ENCODE results near the gene TINAGL1. TPM values are rescaled to one million over a fixed set of nuclear protein-coding genes. Genes with fewer than 3 reads are reported as not detected.

TINAGL1 gene
- total RNA-seq, 6 experiments from 2014 or later = 10.1 to 40.4 (median 30.2) TPM

DNA sequence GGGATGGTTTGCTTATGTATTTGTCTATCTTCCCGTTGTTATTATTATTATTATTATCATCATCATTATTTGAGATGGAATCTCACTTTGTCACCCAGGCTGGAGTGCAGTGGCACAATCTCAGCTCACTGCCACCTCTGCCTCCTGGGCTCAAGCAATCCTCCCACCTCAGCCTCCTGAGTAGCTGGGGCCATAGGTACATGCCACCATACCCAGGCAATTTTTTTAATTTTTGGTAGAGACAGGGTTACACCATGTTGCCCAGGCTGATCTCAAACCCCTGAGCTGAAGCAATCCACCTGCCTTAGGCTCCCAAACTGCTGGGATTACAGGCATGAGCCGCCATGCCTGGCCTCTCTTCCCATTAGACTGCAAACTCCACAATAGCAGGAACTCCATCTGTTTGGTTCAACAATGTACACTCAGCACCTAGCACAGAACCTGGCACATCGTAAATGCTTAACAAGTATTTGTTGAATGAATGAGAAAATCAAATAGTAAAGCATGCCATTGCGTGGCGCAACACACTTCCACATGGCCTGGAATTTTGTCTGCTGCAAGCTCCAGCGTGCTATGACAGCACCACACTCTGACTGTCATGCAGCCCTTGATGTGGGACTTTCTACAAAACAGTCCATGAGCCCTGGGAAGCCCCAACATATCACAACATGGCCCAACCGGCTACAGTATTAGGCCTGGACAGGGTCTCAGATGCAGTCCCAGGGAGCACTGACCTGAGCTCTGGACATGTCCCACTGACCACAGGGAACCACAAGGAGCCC, 3.8 kb upstream of the TINAGL1 start:
- intact Hi-C loops (cut with DNase I) = no loop called here
- 45% methylated on average over 6 of the region's 7 CpGs for WGBS (ENCODE audit: insufficient coverage, low coverage, low lambda C conversion rate, missing lambda C conversion rate)
- ATAC-seq (peak in 3 of 4 donors; percentile 10 to 52 (median 39)), DNase-seq (no peak)
- no peaks in the 10 kb centered on the region for H3K36me3 ChIP-seq
- TF ChIP-seq POLR2A (IDR thresholded peaks at IDR 0.05) = peak; percentile 11
- TF ChIP-seq, protein P1, sequence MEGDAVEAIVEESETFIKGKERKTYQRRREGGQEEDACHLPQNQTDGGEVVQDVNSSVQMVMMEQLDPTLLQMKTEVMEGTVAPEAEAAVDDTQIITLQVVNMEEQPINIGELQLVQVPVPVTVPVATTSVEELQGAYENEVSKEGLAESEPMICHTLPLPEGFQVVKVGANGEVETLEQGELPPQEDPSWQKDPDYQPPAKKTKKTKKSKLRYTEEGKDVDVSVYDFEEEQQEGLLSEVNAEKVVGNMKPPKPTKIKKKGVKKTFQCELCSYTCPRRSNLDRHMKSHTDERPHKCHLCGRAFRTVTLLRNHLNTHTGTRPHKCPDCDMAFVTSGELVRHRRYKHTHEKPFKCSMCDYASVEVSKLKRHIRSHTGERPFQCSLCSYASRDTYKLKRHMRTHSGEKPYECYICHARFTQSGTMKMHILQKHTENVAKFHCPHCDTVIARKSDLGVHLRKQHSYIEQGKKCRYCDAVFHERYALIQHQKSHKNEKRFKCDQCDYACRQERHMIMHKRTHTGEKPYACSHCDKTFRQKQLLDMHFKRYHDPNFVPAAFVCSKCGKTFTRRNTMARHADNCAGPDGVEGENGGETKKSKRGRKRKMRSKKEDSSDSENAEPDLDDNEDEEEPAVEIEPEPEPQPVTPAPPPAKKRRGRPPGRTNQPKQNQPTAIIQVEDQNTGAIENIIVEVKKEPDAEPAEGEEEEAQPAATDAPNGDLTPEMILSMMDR (IDR thresholded peaks at IDR 0.05) = no peak
- no peaks in the 10 kb centered on the region for H3K9me3 ChIP-seq
- H3K4me1 ChIP-seq = peaks cover 0 to 8% (median 2%) of the 10 kb centered on the region in 4 donors
- H3K27me3 ChIP-seq = no peaks in the 10 kb centered on the region
- H3K4me3 ChIP-seq = no peak overlapping the region
- peak overlapping the region in 2 of 3 donors; percentile 25 to 70 for H3K27ac ChIP-seq

DNA sequence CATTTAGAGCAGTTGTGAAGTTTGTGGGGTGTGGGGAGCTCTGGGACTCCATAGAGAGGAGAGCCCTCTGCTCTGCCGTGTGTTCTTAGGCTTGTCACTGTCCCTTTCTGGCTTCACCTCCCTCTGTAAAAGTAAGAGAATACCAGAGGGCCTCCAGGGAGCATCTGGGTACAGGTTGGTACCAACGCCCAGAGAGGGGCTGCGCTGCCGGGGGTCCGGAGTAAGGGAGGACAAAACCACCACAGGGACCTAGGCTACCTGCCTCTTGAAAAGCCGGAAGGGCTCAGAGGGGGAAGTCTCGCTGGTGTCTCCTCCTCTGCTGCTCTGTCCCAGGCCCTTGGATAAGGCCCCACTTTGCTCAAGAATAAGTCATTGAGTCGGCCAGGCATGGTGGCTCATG, 3.1 kb upstream of the TINAGL1 start:
- intact Hi-C loops (cut with DNase I) = no loop called here
- H3K27me3 ChIP-seq = no peaks in the 10 kb centered on the region
- H3K27ac ChIP-seq = peak overlapping the region; percentile 25 to 70 (median 25)
- H3K4me3 ChIP-seq = no peak overlapping the region
- H3K4me1 ChIP-seq = peaks cover 0 to 8% (median 2%) of the 10 kb centered on the region in 4 donors
- WGBS (ENCODE audit: insufficient coverage, low coverage, low lambda C conversion rate, missing lambda C conversion rate) = 61% methylated on average over 2 of the region's 8 CpGs
- DNase-seq (no peak), ATAC-seq (no peak)
- no peaks in the 10 kb centered on the region for H3K9me3 ChIP-seq
- TF ChIP-seq, protein P1 (IDR thresholded peaks at IDR 0.05) = no peak
- TF ChIP-seq POLR2A (IDR thresholded peaks at IDR 0.05) = no peak
- H3K36me3 ChIP-seq = no peaks in the 10 kb centered on the region

DNA sequence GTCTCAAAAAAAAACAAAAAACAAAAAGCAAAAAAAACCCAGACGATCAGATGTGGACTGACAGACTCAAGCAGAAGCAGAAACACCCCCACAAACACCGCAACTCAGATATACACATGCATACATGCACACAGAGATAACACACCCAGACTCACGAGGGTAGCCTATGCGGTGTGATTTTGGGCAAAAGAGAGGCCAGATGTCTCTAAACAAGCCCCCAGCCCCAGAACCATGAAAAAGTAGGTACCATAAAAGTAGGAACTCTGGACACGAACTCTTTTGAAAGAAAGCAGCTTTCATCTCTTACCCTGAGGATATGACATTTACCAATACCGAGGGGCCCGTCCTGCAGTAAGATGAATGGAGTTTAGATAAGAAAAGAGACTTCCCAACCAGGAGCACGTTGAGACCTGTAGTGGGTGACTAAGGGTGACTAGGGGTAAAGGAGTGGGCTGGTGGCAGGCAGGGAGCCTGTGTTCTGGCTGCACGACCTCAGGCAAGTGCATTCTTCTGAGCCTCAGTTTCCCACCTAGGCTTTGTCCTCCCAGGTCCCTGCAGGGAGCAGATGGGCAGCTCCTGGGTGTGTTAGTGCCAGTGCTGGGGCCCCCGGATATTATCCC, 1.5 kb upstream of the TINAGL1 start:
- Histone ChIP-seq H3K36me3 (no peaks in the 10 kb centered on the region), H3K27ac (peak overlapping the region in 1 of 3 donors; percentile 5), H3K27me3 (no peaks in the 10 kb centered on the region), H3K9me3 (no peaks in the 10 kb centered on the region), H3K4me1 (peaks cover 0 to 8% (median 2%) of the 10 kb centered on the region in 4 donors), H3K4me3 (no peak overlapping the region)
- DNase-seq (no peak), ATAC-seq (no peak)
- intact Hi-C loops (cut with DNase I) = no loop called here
- 65% methylated on average over 8 of the region's 10 CpGs for WGBS (ENCODE audit: insufficient coverage, low coverage, low lambda C conversion rate, missing lambda C conversion rate)
- TF ChIP-seq POLR2A (IDR thresholded peaks at IDR 0.05) = no peak
- TF ChIP-seq, protein P1 (IDR thresholded peaks at IDR 0.05) = no peak

DNA sequence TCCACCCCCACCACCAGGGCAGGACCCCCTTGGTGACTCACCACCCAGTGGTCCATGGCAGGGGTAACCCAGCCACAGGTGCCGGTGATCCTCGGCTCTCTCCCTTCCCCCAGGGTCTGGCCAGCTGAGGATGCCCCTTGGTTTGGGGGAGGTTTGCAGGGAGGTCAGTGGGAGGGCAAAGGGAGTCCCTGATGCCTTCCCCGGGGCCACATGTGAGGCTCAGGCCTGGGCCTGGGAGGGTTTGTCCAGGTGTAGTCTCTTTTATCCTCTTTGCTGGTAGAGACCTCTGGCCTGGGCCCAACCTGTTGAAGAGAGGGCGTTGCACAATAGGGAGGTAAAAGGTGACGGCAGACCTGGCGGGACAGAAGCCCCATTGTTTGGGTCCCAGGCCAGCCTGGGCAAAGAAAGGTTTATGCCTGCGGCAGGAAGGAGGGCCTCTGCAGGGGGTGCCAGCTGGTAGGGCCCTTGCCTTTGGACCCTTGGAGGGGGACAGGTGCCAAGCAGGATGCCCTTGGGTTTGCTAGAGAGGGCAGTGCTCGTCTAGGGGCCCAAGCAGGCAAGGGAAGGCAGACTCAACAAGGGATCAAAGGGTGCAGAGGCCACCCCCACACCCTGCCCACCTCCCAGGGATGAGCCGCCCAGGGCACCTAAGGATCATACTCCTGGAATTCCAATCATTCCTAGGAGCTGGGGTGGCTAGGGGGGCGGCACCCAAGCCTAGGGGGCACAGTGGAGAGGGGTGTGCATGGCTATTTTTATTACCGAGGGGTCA, 760 bp upstream of the TINAGL1 start:
- intact Hi-C loops (cut with DNase I) = no loop called here
- Histone ChIP-seq H3K9me3 (no peaks in the 10 kb centered on the region), H3K36me3 (no peaks in the 10 kb centered on the region), H3K27ac (peak overlapping the region; percentile 5 to 33 (median 20)), H3K4me3 (no peak overlapping the region), H3K27me3 (no peaks in the 10 kb centered on the region), H3K4me1 (peaks cover 0 to 8% (median 2%) of the 10 kb centered on the region in 4 donors)
- peak; percentile 59 to 81 (median 73) for DNase-seq
- WGBS (ENCODE audit: insufficient coverage, low coverage, low lambda C conversion rate, missing lambda C conversion rate) = 36% methylated on average over 2 of the region's 11 CpGs
- ATAC-seq = peak; percentile 34 to 66 (median 40)
- TF ChIP-seq POLR2A (IDR thresholded peaks at IDR 0.05) = no peak
- TF ChIP-seq, protein P1 (IDR thresholded peaks at IDR 0.05) = no peak

Data from right lobe of liver (tissue), 6 donors.